GM20000 (cell line): ENCODE results near the gene TCF7L2.

Experiments
- DNase-seq: peaks from one replicate; pipeline ENCODE4 v3.0.0; 2012; ENCODE audit warnings: low spot score
- CTCF ChIP-seq: IDR thresholded peaks from 2 replicates; pipeline ENCODE4 v1.5.1; 2012; ENCODE audit warnings: mild to moderate bottlenecking, control low read depth; ENCODE audit errors: extremely low read depth, missing control alignments

TCF7L2 gene

GRCh38 chr10:113178771-113179170 lies 228.7 kb downstream of the TCF7L2 start:
- no peak for TF ChIP-seq CTCF

GRCh38 chr10:113179265-113179664 lies 229.2 kb downstream of the TCF7L2 start:
- no peak for DNase-seq
- no peak for TF ChIP-seq CTCF

More at GRCh38 chr10:113178771-113179170, 228.7 kb downstream of the TCF7L2 start:
- DNase-seq: no peak

GRCh38 chr10:113179966-113180365 lies 229.9 kb downstream of the TCF7L2 start:
- no peak for DNase-seq
- no peak for TF ChIP-seq CTCF

- no peak for TF ChIP-seq CTCF
- DNase-seq: no peak
Observed at GRCh38 chr10:113180401-113181154, 230.5 kb downstream of the TCF7L2 start.

GRCh38 chr10:113182154-113182553 lies 232.1 kb downstream of the TCF7L2 start:
- DNase-seq: no peak
- TF ChIP-seq CTCF: no peak

GRCh38 chr10:113183573-113183972 lies 233.5 kb downstream of the TCF7L2 start:
- no peak for DNase-seq

More at GRCh38 chr10:113183573-113183972, 233.5 kb downstream of the TCF7L2 start:
- TF ChIP-seq CTCF: no peak
